Measurements from ENCODE around the gene NOPCHAP1. TPM values are rescaled to one million over a fixed set of nuclear protein-coding genes. Genes with fewer than 3 reads are reported as not detected.

Gene NOPCHAP1
- polyA plus RNA-seq, 1 donor (not counting 4 experiments of a cell fraction or from before 2014, with no cell fraction given), result 16.7 TPM

GRCh38 chr12:104991565-104992128 lies 5.5 kb downstream of the NOPCHAP1 start:
- peaks cover 13 to 17% of the 10 kb centered on the region in 2 experiments for H3K36me3 ChIP-seq (ENCODE audit: control insufficient read depth in 2 of 2, extremely low read depth in 1 of 2, insufficient read depth in 2 of 2, low read length in 2 of 2)
- FAIRE-seq, result no peak
- peaks cover 34% of the 10 kb centered on the region for H3K79me2 ChIP-seq (ENCODE audit: control insufficient read depth, insufficient read depth, low read length)
- H3K27ac ChIP-seq (ENCODE audit: control insufficient read depth, insufficient read depth, low read length), result no peak overlapping the region
- TF ChIP-seq EZH2 (IDR thresholded peaks at IDR 0.05; ENCODE audit: low read length) (no peak), CTCF (optimal IDR thresholded peaks at IDR 0.05 in 1 of 3, IDR thresholded peaks at IDR 0.05 in 1 of 3, conservative IDR thresholded peaks at IDR 0.05 in 1 of 3; ENCODE audit: extremely low read depth in 1 of 3, insufficient read depth in 2 of 3, low read length in 3 of 3) (no peak)
- no peak overlapping the region for H2AFZ ChIP-seq (ENCODE audit: control insufficient read depth, low read length)
- H3K9ac ChIP-seq (ENCODE audit: control insufficient read depth, extremely low read depth, insufficient read depth, low read length), result no peak overlapping the region
- H3K27me3 ChIP-seq (ENCODE audit: control insufficient read depth, extremely low read depth, insufficient read depth, low read length), result no peaks in the 10 kb centered on the region
- no peaks in the 10 kb centered on the region for H4K20me1 ChIP-seq (ENCODE audit: control insufficient read depth, extremely low read depth, insufficient read depth, low read length)
- H3K4me1 ChIP-seq (ENCODE audit: control insufficient read depth, extremely low read depth, insufficient read depth, low read length), result peaks cover 13% of the 10 kb centered on the region
- no peak overlapping the region for H3K4me3 ChIP-seq (ENCODE audit: control insufficient read depth in 2 of 3, extremely low read depth in 1 of 3, insufficient read depth in 2 of 3, low read depth in 1 of 3, low read length in 3 of 3)
- dilution Hi-C loops (cut with MboI; ENCODE audit: extremely low pct_ligation_motif_present, low sequenced_read_pairs), result no loop called here
- H3K9me3 ChIP-seq (ENCODE audit: control insufficient read depth, low read depth, low read length), result no peaks in the 10 kb centered on the region
- peaks cover 4% of the 10 kb centered on the region for H3K9me1 ChIP-seq (ENCODE audit: control insufficient read depth, extremely low read depth, insufficient read depth, low read length)
- no peak for DNase-seq (ENCODE audit: low read depth, low spot score)
- no peak overlapping the region for H3K4me2 ChIP-seq (ENCODE audit: control insufficient read depth, extremely low read depth, insufficient read depth, low read depth, low read length)

GRCh38 chr12:104994336-104994735 lies 8.2 kb downstream of the NOPCHAP1 start:
- FAIRE-seq (no peak), DNase-seq (ENCODE audit: low read depth, low spot score) (no peak)
- Histone ChIP-seq H3K4me1 (ENCODE audit: control insufficient read depth, extremely low read depth, insufficient read depth, low read length) (no peaks in the 10 kb centered on the region), H3K27me3 (ENCODE audit: control insufficient read depth, extremely low read depth, insufficient read depth, low read length) (no peaks in the 10 kb centered on the region), H3K79me2 (ENCODE audit: control insufficient read depth, insufficient read depth, low read length) (peaks cover 12% of the 10 kb centered on the region), H3K36me3 (ENCODE audit: control insufficient read depth in 2 of 2, extremely low read depth in 1 of 2, insufficient read depth in 2 of 2, low read length in 2 of 2) (peaks cover 21% of the 10 kb centered on the region in 2 experiments), H4K20me1 (ENCODE audit: control insufficient read depth, extremely low read depth, insufficient read depth, low read length) (no peaks in the 10 kb centered on the region), H2AFZ (ENCODE audit: control insufficient read depth, low read length) (no peak overlapping the region), H3K9me3 (ENCODE audit: control insufficient read depth, low read depth, low read length) (no peaks in the 10 kb centered on the region), H3K9ac (ENCODE audit: control insufficient read depth, extremely low read depth, insufficient read depth, low read length) (no peak overlapping the region), H3K4me2 (ENCODE audit: control insufficient read depth, extremely low read depth, insufficient read depth, low read depth, low read length) (no peak overlapping the region), H3K27ac (ENCODE audit: control insufficient read depth, insufficient read depth, low read length) (no peak overlapping the region), H3K9me1 (ENCODE audit: control insufficient read depth, extremely low read depth, insufficient read depth, low read length) (peaks cover 2% of the 10 kb centered on the region), H3K4me3 (ENCODE audit: control insufficient read depth in 2 of 3, extremely low read depth in 1 of 3, insufficient read depth in 2 of 3, low read depth in 1 of 3, low read length in 3 of 3) (no peak overlapping the region)
- dilution Hi-C loops (cut with MboI; ENCODE audit: extremely low pct_ligation_motif_present, low sequenced_read_pairs), result no loop called here
- TF ChIP-seq CTCF (optimal IDR thresholded peaks at IDR 0.05 in 1 of 3, IDR thresholded peaks at IDR 0.05 in 1 of 3, conservative IDR thresholded peaks at IDR 0.05 in 1 of 3; ENCODE audit: extremely low read depth in 1 of 3, insufficient read depth in 2 of 3, low read length in 3 of 3), result no peak
- TF ChIP-seq EZH2 (IDR thresholded peaks at IDR 0.05; ENCODE audit: low read length), result no peak

Data from keratinocyte (primary cell).